ENCODE data around the gene SLAIN1.
A peak's percentile ranks its signal among the peaks of the same experiment; 100 is the strongest.
"Not testable (repeated sequence)": the region's sequence is repeated elsewhere in the genome, so short reads cannot be mapped to it uniquely, and the experiment has no call there.

SLAIN1 gene

GRCh38 chr13:77697217-77698103 lies at the start of gene SLAIN1:
Gene SLAIN1 (plus strand): TSS chr13:77697687. CDS start chr13:77697914, 227 bp downstream.
- DNase-seq = peak; percentile 80 to 82

- DNase-seq = no peak
Measured at GRCh38 chr13:77650409-77650808, 47.1 kb upstream of the SLAIN1 start.

GRCh38 chr13:77653301-77653700 lies 44.2 kb upstream of the SLAIN1 start:
- DNase-seq = no peak

GRCh38 chr13:77660016-77660415 lies 37.5 kb upstream of the SLAIN1 start:
- DNase-seq = not testable (repeated sequence)

GRCh38 chr13:77660841-77661250 lies 36.6 kb upstream of the SLAIN1 start:
- DNase-seq = no peak

- not testable (repeated sequence) for DNase-seq
Measured at GRCh38 chr13:77662301-77662700, 35.2 kb upstream of the SLAIN1 start.

GRCh38 chr13:77662831-77663230 lies 34.7 kb upstream of the SLAIN1 start:
- not testable (repeated sequence) for DNase-seq

- no peak for DNase-seq
Measured at GRCh38 chr13:77674852-77675251, 22.6 kb upstream of the SLAIN1 start.

- DNase-seq = no peak
Measured at GRCh38 chr13:77678691-77679235, 18.7 kb upstream of the SLAIN1 start.

GRCh38 chr13:77687799-77688198 lies 9.7 kb upstream of the SLAIN1 start:
- no peak for DNase-seq

GRCh38 chr13:77691871-77692270 lies 5.6 kb upstream of the SLAIN1 start:
- DNase-seq = no peak

GRCh38 chr13:77692746-77693448 lies 4.6 kb upstream of the SLAIN1 start:
- DNase-seq = no peak

GRCh38 chr13:77693449-77693940 lies 4.0 kb upstream of the SLAIN1 start:
- no peak for DNase-seq

- DNase-seq = peak; percentile 1 to 44
Measured at GRCh38 chr13:77696006-77696878, 1.2 kb upstream of the SLAIN1 start.

- peak in 1 of 2 experiments; percentile 30 for DNase-seq
Measured at GRCh38 chr13:77696879-77697216, 639 bp upstream of the SLAIN1 start.

- DNase-seq = peak; percentile 30 to 31
Measured at GRCh38 chr13:77698201-77699058, 943 bp downstream of the SLAIN1 start.

GRCh38 chr13:77699059-77699680 lies 1.7 kb downstream of the SLAIN1 start:
- no peak for DNase-seq

GRCh38 chr13:77701305-77701704 lies 3.8 kb downstream of the SLAIN1 start:
- DNase-seq = no peak

- no peak for DNase-seq
Measured at GRCh38 chr13:77702366-77702765, 4.9 kb downstream of the SLAIN1 start.

GRCh38 chr13:77703408-77703807 lies 5.9 kb downstream of the SLAIN1 start:
- no peak for DNase-seq

- DNase-seq = no peak
Measured at GRCh38 chr13:77714119-77714755, 16.8 kb downstream of the SLAIN1 start.
